HG03139 (cell line): ENCODE results near the gene ZSCAN20.

ENCODE experiments used
- ATAC-seq: cut with Tn5 transposase; IDR thresholded peaks from one replicate; pipeline ENCODE4 v1.9.1; 2021; ENCODE audit not compliant: unreplicated experiment

The ZSCAN20 gene

GRCh38 chr1:33527934-33528333, 55.5 kb downstream of the ZSCAN20 start:
- no peak for ATAC-seq

- no peak for ATAC-seq
Observed at GRCh38 chr1:33529957-33530356, 57.5 kb downstream of the ZSCAN20 start.

DNA sequence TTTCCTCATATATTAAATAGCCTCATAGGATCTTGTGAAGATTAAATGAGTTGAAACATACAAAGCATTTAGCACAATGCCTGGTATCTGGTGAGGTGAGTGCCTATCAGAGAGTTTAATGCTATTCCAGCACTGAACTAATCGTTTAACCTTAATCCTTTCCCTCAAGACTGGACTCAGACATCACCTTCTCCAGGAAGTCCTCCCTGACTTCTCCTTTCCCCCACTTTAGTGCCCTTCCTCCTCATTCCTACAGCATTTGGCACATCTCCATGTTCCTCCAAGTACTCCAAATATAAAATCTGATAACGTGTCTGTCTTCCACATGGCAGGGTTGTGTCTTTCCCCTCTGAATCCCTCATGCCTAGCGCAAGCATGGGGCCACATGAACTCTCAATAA, 59.8 kb downstream of the ZSCAN20 start:
- no peak for ATAC-seq

DNA sequence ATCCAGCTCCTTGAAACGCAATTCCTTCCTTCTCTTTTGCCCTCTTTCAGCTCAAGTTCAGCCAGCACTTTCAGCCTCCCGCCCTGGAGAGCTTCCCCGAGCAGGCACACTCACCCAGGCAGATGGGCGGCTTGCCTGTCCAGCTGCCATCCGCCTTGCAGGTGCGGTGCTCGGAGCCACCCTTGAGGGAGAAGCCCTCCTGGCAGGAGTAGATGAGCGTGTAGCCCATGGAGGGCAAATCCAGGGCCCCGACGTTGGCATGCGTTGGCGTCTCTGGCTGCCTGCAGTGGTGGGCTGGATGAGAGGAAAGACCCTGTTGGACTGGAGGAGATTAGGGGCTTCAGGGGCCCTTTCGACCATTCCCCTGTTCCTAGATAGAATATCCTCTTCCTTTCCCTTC, 60.5 kb downstream of the ZSCAN20 start:
- ATAC-seq = no peak

- no peak for ATAC-seq
Observed at GRCh38 chr1:33535334-33535733, 62.9 kb downstream of the ZSCAN20 start.

- ATAC-seq = no peak
Observed at GRCh38 chr1:33537885-33538284, 65.4 kb downstream of the ZSCAN20 start.

- no peak for ATAC-seq
Observed at GRCh38 chr1:33541966-33542365, 69.5 kb downstream of the ZSCAN20 start.
